22Rv1 (cell line): ENCODE data around the gene TP73.
A peak's percentile ranks its signal among the peaks of the same experiment; 100 is the strongest.

Experiments
- H3K27ac ChIP-seq: fragments of 450-650 bp; 2 replicates; pipeline ENCODE4 v1.5.1; 2017
- CTCF ChIP-seq: fragments of 450-650 bp; IDR thresholded peaks from 2 replicates; pipeline ENCODE4 v1.5.1; 2017; ENCODE audit warnings: mild to moderate bottlenecking
- ZFX ChIP-seq: fragments of 450-650 bp; IDR thresholded peaks from 2 replicates; pipeline ENCODE4 v1.6.1; 2017; ENCODE audit warnings: antibody characterized with exemption, borderline replicate concordance

The TP73 gene

GRCh38 chr1:3785045-3785444 is 132.7 kb downstream of the TP73 start:
- TF ChIP-seq CTCF (no peak), ZFX (no peak)

GRCh38 chr1:3785456-3786157 is 133.3 kb downstream of the TP73 start:
- TF ChIP-seq ZFX (no peak), CTCF (peak; percentile 16)
- H3K27ac ChIP-seq, result no peak overlapping the region

More at GRCh38 chr1:3785045-3785444, 132.7 kb downstream of the TP73 start:
- H3K27ac ChIP-seq, result no peak overlapping the region
